Esophagus muscularis mucosa (tissue), 4 donors: ENCODE data around the gene PPP4R3A.

Source experiments
- EP300 ChIP-seq: sonication (generic); formaldehyde crosslinking; IDR thresholded peaks from one replicate; pipeline ENCODE4 v1.6.1; 2017; ENCODE audit warnings: antibody characterized with exemption
- POLR2A ChIP-seq: fragments of 450-650 bp; IDR thresholded peaks from one replicate; pipeline ENCODE4 v1.6.1; 2017; ENCODE audit warnings: antibody characterized with exemption, moderate library complexity, mild to moderate bottlenecking, low read depth
- POLR2AphosphoS5 ChIP-seq, 2 donors: sonication (generic); formaldehyde crosslinking; IDR thresholded peaks; one replicate each; pipeline ENCODE4 v1.6.1; 2017; ENCODE audit warnings: antibody characterized with exemption in 2 of 2
- TF ChIP-seq, protein P1 (sequence below), 3 experiments: fragments of 200-600 bp in 2 of 3; fragments of 450-650 bp in 1 of 3; sonication (generic) in 2 of 3; IDR thresholded peaks; one replicate each; pipeline ENCODE4 v1.5.1; 2017 to 2019; ENCODE audit warnings: antibody characterized with exemption in 3 of 3, mild to moderate bottlenecking in 2 of 3, moderate library complexity in 1 of 3

- TF ChIP-seq, protein P1, sequence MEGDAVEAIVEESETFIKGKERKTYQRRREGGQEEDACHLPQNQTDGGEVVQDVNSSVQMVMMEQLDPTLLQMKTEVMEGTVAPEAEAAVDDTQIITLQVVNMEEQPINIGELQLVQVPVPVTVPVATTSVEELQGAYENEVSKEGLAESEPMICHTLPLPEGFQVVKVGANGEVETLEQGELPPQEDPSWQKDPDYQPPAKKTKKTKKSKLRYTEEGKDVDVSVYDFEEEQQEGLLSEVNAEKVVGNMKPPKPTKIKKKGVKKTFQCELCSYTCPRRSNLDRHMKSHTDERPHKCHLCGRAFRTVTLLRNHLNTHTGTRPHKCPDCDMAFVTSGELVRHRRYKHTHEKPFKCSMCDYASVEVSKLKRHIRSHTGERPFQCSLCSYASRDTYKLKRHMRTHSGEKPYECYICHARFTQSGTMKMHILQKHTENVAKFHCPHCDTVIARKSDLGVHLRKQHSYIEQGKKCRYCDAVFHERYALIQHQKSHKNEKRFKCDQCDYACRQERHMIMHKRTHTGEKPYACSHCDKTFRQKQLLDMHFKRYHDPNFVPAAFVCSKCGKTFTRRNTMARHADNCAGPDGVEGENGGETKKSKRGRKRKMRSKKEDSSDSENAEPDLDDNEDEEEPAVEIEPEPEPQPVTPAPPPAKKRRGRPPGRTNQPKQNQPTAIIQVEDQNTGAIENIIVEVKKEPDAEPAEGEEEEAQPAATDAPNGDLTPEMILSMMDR (IDR thresholded peaks at IDR 0.05): no peak
- TF ChIP-seq POLR2AphosphoS5 (IDR thresholded peaks at IDR 0.05) (no peak), POLR2A (no peak), EP300 (no peak)
These were observed 830 bp downstream of the PPP4R3A start for GRCh38 chr14:91509083-91509877.
